Activated CD4-positive, alpha-beta T cell treated with anti-CD3 and anti-CD28 coated beads, Interleukin-2, Interleukin-6, amounts not matched to agents 100 ng/mL and 50 ng/mL, durations not matched to agents 16 hours and 8 hours (primary cell): ENCODE data around the gene CELA2B.
"Not testable (repeated sequence)": the region's sequence is repeated elsewhere in the genome, so short reads cannot be mapped to it uniquely, and the experiment has no call there.

Experiments
- DNase-seq: peaks from one replicate; pipeline ENCODE4 v3.0.0-alpha.2; 2020

The CELA2B gene

DNA sequence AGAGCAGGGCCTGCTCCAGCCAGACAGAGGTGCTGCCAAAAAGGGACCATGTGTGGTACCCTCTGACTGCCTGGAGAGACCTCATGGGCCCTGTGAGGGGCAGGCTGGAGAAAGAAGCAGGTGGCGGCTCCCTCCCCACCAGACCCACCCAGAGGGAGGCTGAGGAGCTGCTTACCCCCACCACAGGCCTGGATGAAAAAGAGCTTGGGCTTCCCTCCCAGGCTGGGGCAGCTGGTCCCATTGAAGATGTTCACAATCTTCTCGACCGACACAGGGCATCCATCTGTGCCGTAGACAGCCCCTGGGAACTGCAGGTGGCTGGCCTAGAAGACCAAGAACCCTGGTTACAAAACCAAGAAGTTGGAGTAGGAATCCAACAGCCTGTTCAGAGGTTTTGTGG is 28.5 kb downstream of the CELA2B start:
- DNase-seq, result no peak

DNA sequence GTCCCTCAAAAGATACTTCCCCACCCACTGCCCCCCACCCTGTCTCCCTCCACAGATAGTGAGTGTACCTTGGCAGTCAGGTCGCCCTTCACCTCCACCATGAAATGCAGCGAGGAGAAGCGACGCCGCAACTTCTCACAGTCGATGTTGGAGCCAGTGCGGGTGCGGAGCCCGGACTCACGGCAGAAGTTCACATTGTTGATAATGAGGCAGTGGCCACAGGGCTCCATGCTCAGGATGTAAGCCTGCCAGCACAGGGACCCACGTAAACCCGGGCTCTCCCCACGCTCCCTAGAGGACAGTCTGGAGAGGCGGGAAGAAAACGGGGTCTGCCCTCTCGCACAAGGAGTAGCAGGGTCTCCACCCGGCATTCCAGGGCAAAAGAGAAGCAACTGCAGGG is 30.9 kb downstream of the CELA2B start:
- no peak for DNase-seq

DNA sequence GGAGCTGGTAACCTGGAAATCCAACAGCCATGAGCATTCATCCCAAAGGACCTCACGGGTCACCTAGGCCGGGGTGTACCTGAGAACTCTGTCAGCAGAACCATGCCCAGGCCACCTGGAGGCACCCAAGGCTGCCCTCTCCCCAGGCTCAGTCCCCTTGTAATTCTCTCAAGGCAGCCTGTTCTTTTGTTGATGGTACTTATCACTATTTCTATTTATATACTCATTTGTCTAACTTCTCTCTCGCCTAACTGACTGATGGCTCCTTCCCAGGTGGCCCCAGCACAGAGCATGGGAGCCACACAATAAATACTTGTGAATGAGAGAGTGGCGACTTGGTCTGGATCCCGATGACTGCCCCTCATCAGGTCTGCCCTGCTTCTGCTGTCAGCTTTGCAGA is 31.4 kb downstream of the CELA2B start:
- DNase-seq, result no peak

DNA sequence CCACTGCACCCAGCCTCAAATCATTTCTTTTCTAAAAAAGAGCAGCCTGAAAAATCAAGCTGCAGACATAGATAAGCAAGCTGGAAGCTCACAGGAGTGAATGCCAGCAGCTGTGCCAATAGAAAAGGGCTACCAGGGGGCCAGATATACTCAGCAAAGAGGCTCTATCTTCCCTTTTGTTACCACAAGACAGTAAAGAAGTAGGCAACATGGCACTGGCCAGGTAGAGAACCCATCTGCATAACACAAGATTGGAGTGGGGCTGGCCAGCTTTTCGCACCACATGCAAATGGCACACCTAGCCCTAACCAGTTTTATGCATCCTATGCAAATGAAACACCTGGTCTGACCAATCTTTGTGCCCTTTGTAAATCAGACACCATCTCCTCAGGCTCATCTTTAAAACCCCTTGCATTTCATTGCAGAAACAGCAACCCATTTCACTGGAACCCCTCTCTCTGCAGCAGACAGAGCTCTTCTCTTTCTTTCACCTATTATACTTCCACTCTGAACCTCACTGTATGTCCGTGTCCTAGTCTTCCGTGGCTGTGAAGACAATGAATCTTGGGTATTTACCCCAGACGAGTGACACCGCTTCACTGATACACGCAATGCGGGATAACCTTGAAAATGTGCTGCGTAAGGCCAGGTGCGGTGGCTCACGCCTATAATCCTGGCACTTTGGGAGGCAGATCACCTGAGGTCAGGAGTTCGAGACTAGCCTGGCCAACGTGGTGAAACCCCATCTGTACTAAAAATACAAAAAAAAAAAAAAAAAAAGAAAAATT is 33.0 kb downstream of the CELA2B start:
- DNase-seq, result no peak

DNA sequence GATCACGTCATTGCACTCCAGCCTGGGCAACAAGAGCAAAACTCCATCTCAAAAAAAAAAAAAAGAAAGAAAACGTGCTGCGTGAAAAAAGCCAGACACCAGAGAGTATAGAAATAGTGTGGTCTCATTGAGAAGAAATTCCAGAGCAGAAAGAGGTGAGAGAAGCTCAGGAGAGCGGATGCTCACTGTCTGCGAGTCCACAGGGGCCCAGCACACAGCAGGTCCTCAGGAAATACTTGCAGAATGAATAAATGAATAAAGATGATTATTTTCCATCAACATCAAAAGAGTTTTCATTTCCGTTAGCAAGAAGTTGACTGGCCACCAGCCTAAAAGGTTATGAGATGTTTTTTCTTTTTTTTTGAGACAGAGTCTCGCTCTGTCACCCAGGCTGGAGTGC is 33.7 kb downstream of the CELA2B start:
- no peak for DNase-seq

DNA sequence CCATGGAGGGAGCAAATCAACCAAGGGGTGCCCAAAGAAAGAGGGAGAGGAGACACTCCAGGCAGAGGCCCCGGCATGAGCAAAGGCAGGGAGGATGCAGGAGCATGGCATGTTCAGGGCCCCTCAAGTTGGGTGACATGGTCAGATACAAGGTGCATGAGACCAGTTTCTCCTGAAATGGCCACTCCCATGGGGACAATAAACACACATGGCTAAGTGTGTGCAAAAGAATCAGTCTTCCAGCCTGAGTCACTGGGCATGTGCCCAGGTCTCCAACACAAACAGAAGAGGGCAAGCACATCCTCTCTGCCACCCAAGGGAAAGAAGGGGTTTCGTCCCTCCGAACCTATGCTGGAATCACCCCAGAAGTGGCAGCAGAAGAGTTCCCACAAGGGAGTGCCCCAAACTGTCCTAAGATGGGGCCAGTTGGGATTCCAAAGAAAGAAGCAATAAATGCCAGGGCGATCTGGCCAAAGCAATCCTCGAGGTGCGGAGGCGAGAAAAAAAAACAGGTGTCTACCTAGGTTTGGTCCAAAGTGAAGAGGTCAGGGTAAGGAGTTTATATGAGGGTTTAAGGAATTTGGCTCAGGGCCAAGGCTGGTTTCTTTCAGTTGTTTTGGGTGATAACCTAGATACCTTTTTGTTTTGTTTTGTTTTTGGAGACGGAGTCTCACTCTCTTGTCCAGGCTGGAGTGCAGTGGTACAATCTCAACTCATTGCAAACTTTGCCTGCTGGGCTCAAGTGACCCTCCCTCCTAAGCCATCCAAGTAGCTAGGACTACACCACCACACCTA is 34.9 kb downstream of the CELA2B start:
- DNase-seq, result no peak

DNA sequence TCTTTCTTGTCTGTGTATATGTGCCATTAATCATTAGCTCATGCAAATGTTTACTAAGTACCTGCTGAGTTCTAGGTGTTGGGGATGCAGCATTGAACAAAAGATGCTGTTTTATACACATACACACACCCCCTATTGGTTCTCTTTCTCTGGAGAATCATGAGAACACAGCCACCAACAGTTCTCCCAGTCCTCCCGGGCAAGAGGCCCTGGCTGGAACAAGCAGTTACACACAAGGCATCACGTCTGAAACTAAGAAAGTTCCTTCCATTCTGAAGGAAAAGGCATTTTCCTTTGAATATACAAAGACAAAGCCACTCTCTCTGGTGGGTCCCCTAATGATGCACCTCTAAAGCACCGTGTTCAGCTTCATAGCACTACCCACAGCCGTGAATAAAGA is 37.3 kb downstream of the CELA2B start:
- no peak for DNase-seq

DNA sequence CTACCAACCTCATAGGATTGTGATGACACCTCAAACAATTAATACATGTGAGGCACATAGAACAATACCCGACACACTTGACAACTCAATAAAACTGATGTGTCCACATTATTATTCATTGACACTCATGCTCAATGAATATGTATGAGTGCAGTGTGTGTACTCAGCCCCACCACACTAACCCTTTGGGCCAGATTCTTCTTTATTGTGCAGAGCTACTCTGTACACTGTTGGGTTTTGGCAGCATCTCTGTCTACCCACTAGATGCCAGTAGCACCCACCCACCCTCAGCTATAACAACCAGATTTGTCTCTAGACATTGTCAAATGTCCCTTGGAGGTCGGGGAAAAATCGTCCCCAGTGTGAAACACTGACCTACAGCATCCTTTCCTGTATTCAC is 38.0 kb downstream of the CELA2B start:
- no peak for DNase-seq

DNA sequence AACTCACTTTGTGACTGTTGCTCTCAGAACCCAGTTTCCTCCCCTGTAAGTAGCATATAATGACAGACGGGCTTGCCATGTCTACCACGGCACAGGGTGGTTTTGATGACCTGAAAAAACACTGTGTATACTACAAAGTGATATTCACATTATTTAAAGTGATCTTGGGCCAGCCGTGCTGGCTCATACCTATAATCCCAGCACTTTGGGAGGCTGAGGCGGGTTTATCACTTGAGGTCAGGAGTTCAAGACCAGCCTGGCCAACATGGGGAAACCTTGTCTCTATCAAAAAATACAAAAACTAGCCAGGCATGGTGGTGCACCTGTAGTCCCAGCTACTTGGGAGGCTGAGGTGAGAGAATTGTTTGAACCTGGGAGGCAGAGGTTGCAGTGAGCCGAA is 38.7 kb downstream of the CELA2B start:
- not testable (repeated sequence) for DNase-seq

DNA sequence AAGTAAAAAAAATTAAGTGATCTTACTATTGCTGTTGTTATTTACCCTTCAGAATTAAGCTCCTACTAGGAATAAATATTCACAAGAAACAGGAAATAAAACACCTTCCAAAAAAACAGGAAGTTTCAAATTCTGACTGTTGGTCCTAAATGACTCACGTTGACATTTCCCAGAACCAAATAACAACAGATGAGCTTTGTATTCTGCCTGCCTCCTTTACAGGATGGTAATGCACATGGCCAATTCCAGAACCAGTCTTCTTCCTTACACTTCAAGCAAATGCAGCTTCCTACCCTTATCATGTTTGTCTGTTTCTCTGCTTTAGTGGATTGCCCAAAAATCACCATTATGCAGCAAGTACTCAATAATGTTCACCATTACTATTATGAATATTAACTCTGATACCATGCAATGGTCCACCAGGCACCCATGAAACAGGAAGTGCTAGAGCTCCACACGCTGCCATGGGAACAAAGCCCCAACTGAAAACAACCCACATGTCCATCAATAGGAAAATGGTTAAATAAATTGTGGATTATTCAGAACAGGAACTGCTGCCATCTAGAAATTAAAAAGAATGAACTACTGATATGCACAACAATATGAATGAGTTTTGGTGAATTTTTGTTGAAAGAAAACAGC is 39.2 kb downstream of the CELA2B start:
- peak; percentile 52 for DNase-seq

DNA sequence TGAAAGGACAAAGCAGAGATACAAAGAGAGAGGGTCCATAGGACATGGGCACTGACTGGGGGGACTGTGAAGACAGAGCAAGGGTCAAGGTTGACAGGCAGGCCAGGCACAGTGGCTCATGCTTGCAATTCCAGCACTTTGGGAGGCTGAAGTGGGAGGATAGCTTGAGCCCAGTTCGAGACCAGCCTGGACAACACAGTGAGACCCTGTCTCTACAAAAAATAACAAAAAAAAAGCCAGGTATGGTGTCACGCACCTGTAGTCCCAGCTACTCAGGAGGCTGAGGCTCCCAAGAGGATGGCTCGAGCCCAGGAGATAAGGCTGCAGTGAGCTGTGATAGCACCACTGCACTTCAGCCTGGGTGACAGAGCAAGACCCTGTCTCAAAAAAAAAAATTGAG is 43.7 kb downstream of the CELA2B start:
- no peak for DNase-seq

DNA sequence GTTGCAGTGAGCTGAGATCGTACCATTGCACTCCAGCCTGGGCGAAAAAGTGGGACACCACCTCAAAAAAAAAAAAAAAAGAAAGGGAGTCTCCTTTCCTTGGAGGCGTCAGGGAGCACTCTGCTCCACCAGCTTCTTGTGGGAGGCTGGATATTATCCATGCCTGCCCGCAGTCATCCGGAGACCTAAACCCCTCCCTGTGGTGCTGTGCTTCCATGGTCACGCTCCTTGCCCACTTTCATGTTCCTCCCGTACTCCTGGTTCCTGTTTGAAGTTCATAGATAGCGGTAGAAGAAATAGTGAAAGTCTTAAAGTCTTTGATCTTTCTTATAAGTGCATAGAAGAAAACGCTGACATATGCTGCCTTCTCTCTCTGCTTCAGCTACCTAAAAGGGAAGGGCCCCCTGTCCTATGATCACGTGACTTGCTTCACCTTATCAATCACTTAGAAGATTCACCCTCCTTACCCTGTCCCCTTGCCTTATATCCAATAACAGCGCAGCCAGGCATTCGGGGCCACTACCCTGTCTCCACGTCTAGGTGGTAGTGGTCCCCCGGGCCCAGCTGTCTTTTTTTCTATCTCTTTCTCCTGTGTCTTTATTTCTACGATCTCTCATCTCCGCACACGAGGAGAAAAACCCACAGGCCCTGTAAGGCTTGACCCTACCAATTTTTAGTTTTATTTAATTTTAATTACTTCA is 45.5 kb downstream of the CELA2B start:
- DNase-seq, result not testable (repeated sequence)

DNA sequence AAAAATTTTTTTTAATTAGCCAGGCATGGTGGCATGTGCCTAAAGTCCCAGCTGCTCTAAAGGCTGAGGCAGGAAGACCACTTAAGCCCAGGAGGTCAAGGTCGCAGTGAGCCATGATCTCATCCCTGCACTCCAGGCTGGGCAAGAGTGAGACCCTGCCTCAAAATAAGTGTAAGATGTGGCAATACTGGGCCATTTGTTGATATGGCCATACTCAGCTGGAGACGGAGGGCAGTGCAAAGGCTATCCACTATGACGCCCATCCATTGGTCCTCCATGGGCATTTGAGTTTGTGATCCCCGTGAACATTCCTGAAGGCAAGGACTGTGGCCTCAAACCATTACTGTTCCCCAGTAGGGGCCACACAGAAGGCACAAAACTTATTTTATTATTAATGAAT is 46.6 kb downstream of the CELA2B start:
- no peak for DNase-seq

DNA sequence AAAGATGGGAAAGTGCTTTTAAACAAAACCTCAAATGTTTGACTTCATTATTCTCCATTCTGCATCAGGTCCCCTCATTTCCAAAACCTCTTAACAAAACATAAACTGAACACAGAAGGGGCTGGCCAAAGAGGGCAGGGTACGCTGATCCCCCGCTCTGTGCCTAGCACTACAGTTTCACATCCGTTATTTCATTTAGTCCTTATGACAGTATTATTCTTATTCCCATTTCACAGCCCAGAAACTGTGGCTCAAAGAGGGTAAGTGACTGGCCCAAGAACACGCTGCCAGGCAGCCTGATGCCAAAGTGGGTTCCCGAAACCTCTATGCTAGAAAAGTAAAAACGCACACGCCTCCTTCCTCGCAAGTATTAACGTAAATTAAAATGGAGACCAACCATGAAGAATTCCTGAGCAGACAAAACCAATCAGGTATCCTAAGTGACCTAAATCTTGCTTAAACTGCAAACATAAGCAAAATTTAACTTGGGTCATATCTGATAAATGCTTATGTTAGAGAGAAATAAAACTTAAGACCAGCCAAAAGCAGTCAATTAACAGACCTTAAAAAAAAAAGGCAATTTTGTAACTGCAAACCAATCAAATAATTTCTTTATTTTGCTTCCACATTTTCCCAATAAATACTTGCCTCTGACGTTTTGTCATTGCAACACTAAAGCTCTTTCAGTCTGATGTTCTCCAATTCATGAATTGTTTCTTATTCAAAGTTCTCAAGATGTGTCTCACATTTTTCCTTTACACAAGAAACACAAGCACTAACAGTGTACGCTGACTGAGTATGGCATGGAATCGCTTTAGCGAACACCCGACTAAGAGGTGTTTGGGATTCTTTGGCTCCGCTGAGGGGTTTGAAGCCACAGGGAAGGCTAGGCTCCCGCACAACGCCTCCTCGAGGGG is 47.5 kb downstream of the CELA2B start:
- no peak for DNase-seq

DNA sequence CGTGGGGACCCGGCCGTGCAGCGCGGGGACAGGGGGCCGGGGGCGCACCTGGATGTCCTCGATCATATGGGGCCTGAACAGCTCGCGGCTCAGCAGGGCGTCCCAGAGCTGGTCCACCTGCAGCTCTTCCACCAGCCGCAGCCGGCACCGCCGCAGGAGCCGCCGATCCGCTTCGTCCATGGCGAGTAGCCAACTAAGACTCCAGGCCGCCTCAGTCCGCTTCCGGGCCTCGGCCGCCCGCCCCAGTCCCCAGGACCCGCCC is 48.0 kb downstream of the CELA2B start, which contains the start of gene CASP9:
TSS of gene CASP9 (minus strand) at position 195 of the 262 bp plus-strand sequence. CDS start at position 180, 15 bp downstream.
- no peak for DNase-seq

DNA sequence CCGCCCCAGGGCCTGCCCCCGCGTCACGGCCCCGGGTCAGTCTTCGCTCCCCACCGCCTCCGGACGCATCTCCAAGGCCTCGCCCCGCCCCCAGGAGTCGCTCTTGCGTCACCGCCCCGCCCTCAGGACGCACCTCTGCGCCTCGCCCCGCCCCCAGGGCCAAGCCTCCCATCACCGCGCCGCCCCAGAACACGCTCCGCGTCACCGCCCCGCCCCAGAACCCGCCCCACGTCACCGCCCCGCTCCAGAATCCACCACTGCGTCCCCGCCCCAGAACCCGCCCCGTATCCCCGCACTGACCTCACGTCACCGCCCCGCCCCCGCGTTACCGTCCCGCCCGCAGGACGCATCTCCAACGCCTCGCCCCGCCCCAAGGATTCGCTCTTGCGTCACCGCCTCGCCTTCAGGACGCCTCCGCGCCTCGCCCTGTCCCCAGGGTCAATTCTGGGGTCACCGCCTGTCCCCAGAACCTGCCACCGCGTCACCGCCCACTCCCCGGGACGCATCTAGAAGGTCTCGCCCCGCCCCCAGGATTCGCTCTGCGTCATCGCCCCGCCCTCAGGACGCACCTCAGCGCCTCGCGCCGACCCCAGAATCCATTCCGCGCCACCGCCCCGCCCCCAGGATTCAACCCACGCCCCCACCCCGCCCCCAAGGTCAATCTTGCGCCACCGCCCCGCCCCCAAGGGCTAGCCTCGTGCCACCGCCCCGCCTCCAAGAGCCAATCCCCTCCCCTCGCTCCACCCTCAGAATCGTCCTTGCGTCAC is 48.6 kb downstream of the CELA2B start:
- peak; percentile 100 for DNase-seq

DNA sequence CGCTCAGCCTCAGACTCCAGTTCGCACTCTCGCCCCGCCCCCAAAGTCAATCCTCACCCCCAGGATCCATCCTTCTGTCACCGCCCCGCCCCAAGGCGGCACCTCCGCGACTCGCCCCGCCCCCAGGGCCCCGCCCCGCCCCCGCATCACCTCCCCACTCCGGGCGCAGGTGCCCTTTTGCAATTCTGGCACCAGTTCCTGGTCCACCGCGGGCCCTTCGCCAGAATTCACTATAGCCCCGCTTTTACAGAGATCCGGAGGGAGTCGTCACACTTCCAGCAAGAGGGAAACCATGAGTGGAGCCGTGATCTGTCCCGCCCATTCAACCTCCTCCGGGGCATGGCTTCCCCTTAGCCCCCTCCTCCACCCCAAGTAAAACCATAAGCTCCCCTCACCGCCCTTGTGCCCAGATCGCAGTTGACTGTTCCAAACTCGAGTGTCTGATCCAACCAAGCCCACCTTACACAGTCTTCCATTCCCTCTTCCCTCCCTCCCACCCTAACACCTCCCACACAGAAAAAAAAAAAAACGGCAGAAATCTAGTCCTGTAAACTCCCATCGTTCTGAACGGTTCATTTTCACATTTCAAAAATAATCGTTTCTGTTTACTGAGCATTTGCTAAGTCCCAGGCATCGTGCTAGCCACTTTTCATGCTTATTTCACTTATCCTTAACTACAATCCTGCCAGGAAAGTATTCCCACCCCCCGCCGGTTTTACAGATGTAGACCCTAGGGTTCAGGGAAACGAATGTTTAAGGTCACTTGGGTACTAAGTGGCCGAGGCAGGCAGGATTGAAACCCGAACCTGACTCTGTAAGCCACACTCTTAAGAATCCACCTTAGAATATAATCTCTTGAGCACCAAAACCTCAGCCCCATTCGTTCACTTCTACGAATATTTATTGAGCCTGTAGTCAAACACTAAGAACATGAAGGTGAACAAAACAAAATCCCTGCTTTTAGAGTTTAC is 49.4 kb downstream of the CELA2B start:
- no peak for DNase-seq

DNA sequence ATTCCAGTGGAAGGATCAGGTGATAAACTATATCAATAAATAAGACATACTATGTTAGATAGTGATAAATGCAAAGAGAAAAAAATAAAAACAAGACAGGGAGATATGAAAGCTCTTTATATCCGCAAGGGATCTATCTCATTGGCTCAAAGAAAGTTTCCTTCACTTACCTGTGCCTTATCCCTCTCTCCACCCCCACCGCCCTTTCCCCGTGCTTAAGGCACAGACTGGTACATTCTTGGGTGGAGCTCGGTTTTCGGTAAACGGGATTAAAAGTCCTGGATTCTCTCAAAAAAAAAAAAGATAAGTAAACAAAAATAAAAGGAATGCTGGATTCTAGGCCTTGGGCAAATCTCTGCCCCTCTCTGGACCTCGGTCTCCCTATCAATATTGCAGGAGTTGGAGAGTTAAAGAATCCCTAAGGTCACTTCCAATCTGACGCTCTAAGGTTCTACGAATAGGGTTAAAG is 50.2 kb downstream of the CELA2B start:
- no peak for DNase-seq

DNA sequence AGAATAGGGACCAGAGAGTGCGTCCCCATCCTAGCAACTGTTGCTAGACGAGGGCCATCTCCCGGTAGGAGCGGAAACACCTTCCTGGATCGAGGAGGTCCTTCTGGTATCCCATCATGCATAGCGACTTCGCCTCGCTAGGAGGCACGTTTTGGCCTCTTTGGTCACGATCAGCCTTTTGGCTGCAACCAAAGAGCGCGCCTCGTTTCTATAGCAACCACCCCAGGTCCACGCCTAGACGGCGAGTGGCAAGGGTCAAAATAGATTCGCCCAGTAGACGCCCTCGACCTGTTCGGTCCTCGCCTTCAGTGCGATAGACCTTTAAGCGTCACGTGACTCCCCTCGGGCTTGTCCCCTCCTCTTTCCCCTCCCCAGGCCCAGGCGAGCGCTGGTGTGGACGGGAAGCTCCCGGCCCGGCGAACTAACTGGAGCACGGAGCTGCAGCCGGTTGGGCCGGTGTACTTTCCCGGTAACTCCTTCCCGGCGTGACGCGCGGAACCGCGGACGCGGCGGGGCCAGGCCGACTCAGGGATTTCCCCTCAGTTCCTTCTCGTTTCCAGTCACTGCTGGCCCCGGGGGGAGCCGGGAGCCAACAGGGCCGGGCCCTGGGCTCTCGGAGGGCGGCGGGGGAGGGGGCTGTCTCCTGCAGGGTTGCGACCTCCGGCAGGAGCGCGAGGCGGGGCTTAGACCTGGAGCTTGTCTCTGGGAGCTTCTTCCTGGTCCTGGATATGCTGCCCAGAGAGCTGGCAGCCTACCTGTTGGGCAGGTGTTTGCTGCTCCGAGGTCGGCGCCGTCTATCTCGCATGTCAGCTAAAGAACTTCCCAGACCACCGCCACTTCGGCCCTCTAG is 50.8 kb downstream of the CELA2B start, which contains the start of gene DNAJC16:
TSS of gene DNAJC16 (plus strand) at position 359 of the 850 bp plus-strand sequence. CDS start 2,258 bp downstream, outside the sequence.
- DNase-seq, result peak; percentile 100
